ENCODE data around the gene EMP3.

Gene EMP3

DNA sequence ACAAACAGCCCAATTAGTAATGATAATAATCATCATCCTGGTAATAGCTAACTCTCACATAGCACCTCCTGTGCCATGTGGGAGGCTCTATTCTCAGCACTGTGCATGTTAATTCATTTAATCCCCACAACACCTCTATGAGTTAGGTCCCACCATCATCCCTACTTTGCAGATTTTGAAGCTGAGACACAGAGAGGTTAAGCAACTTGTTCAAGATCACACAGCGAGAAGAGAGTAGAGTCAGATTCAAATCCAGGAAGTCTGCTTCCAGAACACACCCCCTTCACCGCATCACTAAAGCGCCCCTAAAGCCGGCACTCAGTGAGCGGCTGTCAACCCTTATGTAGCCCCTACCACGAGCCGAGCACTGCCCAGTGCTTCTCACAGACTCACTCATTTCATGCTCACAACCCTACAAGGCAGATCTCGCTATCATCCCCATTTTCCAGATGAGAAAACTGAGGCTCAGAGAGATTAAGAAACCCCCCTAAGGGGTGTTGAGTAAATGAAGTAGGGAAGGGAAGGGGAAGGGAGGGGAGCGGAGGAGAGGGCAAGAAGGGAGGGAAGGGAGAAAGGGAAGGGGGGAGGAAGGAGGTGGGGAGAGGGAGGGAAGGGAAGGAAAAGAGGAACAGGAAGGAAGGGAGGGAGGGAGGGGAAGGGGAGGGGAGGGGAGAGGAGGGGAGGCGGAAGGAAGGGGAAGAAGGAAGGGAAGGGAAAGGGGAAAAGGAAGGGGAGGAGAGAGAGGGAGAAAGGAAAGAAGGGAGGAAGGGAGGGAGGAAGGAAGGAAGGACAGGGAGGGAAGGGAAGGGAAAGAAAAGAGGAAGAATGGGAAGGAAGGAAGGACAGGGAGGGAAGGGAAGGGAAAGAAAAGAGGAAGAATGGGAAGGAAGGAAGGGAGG lies 16.4 kb downstream of the EMP3 start:
- H3K4me3 ChIP-seq (ENCODE audit: low read length), result no peak overlapping the region
- DNase-seq (ENCODE audit: low read depth, low spot score), result no peak

DNA sequence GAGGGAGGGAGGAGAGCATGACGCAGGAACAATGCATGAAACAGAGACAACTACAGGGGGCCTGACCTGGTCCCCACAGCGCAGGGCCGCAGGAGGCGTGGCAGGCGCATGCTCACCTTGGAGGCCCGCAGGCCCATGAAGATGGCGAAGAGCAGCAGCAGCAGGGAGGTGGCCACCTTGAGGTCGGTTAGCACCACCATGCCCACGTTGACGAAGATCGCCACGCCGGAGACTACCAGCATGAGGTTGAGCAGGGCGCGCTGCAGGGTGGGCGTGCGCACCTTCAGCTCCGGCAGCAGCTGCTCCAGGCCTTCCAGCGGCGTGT lies 17.0 kb downstream of the EMP3 start:
- no peak overlapping the region for H3K4me3 ChIP-seq (ENCODE audit: low read length)
- DNase-seq (ENCODE audit: low read depth, low spot score), result no peak

DNA sequence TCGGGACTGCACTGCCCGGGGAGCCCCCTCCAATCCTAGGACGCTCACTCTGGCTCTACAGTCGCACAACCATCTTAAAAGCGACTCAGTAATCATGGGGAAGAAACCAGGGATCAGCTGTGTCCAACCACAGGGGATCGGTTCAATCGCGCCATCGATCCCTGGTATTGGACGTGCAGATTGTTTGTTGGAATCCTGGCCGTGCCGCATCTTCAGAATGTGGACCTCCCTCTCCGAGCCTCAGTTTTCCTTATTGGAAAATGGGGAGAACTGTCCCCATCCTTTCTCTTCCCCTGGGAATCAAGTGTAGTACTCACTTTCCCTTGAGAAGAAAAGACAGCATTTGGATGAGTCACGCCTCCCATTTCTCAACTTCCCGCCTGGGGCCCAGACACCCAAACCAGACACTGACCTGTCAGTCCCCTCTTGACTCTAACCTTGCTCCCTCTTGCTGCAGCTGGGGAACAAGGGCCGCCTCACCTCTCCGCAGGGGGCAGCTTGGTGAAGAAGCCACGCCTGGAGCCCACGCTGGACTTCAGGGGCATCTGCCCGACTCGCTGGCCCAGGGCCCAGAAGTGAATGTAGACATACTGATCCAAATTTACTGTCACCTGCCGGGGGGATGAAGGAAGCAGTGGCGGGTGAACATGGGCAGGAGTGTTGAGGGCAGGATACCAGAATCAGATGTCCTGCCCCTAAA lies 17.6 kb downstream of the EMP3 start:
- DNase-seq (ENCODE audit: low read depth, low spot score), result no peak
- H3K4me3 ChIP-seq (ENCODE audit: low read length), result no peak overlapping the region

DNA sequence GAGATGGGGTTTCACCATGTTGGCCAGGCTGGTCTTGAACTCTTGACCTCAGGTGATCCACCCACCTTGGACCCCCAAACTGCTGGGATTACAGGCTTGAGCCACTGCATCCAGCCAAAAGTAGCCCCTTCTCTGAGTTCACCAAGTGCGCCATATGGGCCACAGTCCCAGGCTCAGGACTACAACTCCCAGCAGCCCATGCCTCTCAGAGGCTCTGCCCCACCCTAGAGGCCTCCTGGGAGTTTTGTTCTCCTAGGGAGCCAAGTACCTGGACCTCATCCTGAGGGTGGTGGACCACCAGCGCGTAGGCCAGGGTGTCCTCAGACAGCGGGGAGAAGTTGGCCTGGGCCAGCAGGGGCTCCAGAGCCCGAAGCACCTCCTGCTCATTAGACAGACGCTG lies 19.5 kb downstream of the EMP3 start:
- no peak for DNase-seq (ENCODE audit: low read depth, low spot score)
- H3K4me3 ChIP-seq (ENCODE audit: low read length), result no peak overlapping the region

DNA sequence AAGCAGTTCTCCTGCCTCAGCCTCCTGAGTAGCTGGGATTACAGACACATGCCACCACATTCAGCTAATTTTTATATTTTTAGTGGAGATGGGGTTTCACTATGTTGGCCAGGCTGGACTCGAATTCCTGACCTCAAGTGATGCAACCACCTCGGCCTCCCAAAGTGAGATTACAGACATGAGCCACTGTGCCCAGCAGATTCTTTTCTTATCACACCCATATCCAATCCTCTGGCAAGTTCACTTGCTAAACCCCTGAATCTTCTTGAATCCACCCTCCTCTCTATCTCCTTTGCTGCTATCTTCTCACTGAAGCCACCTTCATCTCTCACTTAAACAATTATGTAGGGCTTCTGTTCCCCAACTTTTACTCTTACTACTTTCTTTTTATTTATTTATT lies 20.8 kb downstream of the EMP3 start:
- no peak for DNase-seq (ENCODE audit: low read depth, low spot score)
- no peak overlapping the region for H3K4me3 ChIP-seq (ENCODE audit: low read length)

DNA sequence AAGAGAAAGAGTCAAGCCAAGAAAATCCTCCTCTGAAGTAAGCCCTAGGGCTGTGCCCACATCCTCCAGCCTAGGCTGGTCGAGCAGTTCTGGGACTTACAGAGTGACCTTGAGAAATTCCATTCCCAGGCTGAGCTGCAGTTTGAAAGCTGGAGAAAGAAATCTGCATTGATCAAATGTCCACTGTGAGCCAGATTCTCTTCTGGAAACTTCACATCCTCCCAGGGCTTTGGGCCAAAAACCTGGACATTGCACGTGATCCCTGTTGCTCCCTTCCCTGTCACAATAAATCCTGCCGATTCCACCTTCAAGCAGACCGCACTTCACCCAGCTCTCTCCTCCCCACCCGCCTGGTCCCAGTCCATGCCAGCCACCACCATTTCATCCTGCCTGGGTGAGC lies 22.7 kb downstream of the EMP3 start:
- no peak overlapping the region for H3K4me3 ChIP-seq (ENCODE audit: low read length)
- no peak for DNase-seq (ENCODE audit: low read depth, low spot score)

DNA sequence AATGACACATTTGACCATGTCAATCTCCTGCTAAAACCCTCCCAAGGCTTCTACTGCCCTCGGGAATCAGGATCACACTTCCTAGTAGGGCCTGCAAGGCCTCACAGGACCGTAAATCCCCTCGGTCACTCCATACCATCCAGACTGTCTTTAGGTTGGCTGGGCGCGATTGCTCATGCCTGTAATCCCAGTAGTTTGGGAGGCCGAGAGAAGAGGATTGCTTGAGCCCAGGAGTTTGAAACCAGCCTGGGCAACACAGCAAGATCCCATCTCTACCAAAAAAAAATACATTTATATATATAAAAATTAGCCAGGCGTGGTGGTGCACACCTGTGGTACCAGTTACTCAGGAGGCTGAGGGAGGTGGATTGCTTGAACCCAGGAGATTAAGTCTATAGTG lies 23.4 kb downstream of the EMP3 start:
- DNase-seq (ENCODE audit: low read depth, low spot score), result no peak
- H3K4me3 ChIP-seq (ENCODE audit: low read length), result no peak overlapping the region

DNA sequence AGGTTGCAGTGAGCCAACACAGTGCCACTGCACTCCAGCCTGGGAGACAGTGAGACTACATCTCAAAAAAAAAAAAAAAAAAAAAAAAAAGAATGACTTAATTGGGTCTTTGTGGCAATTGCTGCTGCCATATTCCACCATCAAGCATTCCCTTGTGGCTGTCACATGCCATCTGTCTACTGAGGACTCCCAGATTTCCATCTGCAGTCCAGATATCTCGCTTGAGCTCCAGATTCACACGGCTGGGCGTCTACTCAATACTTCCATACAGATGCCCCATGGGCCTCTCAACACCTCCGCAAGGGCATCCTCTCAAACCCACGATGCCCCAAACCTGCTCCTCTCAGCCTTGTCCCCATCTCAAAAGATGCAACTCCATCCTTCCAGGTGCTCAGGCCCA lies 25.5 kb downstream of the EMP3 start:
- no peak overlapping the region for H3K4me3 ChIP-seq (ENCODE audit: low read length)
- DNase-seq (ENCODE audit: low read depth, low spot score), result no peak

DNA sequence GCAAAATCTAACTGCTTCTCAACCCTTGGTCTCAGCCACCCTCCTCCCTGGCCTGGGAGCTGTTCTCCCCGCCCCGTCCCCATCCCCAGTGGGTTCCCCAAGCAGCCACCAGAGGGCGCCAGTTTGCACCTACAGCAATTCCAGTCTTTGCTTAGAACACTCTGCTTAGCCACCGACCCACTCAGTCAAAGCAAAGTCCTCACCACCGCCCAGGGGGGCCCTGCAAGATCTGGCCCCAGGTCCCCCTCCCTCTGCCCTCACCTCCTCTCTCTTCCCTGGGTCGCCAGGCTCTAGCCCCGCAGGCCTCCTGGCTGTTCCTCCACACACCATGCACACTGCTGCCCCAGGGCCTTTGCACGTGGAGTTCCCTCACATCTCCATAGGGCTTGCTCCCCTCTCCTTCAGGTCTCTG lies 26.0 kb downstream of the EMP3 start:
- no peak overlapping the region for H3K4me3 ChIP-seq (ENCODE audit: low read length)
- peak; percentile 57 for DNase-seq (ENCODE audit: low read depth, low spot score)

DNA sequence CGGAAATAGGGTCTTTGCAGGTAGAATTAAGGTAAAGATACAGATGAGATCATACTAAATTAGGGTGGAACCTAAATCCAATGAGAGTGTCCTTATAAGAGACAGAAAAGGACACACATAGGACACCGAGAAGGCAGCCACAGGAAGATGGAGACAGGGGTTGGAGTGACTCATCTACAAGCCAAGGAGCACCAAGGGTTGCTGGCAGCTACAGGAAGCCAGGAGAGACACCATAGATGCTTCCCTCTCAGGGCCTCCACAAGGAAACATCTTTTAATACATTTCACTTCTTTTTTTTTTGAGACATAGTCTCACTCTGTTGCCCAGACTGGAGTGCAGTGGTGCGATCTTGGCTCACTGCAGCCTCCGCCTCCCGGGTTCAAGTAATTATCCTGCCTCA lies 28.3 kb downstream of the EMP3 start:
- no peak for DNase-seq (ENCODE audit: low read depth, low spot score)
- no peak overlapping the region for H3K4me3 ChIP-seq (ENCODE audit: low read length)

DNA sequence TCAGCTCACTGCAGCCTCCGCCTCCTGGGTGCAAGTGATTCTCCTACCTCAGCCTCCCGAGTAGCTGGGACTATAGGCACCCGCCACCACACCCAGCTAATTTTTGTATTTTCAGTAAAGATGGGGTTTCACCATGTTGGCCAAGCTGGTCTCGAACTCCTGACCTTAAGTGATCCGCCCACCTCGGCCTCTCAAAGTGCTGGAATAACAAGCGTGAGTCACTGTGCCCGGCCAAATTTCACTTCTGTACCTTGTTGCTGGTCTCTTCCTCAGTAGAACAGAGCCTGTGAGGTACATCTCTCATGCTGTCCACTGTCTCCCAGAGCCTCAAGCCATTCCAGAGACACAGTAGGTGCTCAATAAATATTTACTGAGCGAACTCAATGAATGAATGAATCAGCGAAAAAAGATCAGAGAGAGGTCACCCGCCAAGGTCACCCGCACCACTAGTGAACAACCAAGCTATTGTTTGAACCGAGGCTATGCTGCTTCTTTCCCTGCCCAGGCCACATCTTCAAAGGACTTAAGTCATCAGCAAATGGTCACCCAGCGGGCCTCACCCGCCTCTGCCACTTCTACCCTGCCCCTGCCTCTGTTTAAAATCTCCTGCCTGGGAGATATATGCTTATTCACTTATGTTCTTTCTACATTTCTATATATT lies 29.1 kb downstream of the EMP3 start:
- no peak for DNase-seq (ENCODE audit: low read depth, low spot score)
- no peak overlapping the region for H3K4me3 ChIP-seq (ENCODE audit: low read length)

DNA sequence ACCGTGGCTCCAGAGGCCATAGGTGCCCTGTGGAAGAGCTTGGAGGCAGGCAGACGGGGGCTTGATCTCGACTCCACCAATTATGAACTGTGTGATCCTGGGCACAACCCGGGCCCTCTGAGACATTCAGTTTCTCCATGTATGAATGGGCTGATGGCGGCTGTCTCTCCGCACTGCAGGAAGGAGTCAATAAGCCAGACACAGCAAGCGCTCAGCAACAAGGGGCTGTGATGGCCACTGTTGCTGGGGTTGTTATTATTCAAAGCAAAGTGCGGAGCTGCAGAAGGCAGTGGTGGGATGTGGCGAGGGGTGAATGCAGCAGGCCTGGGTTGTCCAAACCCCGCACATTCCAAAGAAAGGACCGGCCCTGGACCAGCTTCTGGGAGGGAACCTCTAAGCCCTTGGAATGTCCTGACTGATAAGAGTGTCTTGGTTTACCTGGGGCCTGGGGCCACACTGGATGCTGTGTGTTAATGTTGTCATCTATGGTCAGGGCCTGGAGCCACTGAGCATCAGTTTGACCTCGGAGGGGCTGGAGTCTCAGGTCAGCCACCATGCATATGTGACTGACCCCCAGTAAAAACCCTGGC lies 30.1 kb downstream of the EMP3 start:
- H3K4me3 ChIP-seq (ENCODE audit: low read length), result no peak overlapping the region
- DNase-seq (ENCODE audit: low read depth, low spot score), result no peak

DNA sequence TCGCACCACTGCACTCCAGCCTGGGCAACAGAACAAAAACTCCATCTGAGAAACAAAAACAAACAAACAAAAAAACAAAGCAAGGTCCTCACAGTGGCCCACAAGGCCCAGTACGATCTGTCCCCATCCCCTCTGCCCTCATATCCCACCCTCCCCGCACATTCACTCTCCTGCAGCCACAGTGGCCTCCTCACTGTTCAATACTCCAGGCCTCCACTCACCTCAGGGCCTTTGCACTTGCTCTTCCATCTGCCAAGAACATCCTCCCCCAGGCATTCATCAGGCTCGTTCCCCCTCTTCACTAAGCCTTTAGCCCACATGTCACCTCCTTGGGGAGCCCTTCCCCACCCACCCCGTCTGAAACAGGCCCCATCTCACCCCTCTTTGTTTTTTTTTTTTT lies 33.8 kb downstream of the EMP3 start:
- no peak overlapping the region for H3K4me3 ChIP-seq (ENCODE audit: low read length)
- no peak for DNase-seq (ENCODE audit: low read depth, low spot score)

DNA sequence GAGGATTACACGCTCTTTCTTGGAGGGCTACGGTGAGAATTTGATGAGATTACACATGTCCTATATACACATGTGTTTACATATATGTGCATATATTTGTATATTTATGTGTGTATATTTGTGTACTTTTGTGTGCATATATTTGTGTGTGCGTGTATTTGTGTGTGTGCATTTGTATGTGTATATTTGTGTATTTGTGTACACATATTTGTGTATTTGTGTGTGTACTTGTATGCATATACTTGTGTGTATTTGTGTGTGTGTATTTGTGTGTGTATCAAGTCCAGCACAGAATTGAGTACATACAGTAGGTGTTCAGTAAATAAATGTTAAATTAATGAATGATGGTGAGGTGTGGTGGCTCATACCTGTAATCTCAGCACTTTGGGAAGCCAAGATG lies 36.6 kb downstream of the EMP3 start:
- no peak for DNase-seq (ENCODE audit: low read depth, low spot score)
- H3K4me3 ChIP-seq (ENCODE audit: low read length), result no peak overlapping the region

DNA sequence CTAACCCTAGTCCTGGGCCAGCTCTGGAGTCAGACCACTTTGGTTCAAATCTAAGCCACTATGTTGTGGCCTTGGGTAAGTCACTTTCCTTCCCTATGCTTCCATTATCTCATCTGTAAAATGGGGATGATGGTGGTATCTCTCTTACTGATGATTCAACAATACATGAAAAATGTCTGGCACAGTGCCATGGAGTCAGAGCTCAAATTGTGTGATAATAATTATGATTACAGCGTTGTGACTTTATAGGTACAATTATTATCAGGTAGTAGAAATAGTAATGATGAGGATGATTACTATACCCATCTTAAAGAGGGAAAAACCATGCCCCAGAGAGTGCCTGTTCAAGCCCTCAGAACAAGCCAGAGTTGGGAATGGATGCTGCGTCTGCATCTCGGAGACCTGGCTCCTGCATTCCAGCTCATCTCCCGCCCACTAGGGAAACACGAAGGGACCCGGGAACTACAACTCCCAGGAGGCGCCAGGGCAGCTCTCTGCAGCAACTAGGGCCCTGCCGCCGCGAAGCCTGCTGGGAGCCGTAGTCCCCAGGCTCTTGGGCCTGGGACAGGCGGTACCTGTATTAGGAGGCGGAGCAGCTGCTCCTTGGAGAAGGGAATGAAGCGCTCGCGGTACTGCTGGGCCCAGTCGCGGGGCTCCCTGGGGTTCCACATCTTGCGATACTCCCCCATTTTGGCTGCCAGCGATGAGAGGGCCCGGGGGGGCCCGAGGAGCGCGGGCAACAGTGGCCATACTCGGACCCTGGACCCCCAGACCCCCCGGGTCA lies 37.6 kb downstream of the EMP3 start:
- DNase-seq (ENCODE audit: low read depth, low spot score), result peak; percentile 91
- peak overlapping the region; percentile 100 for H3K4me3 ChIP-seq (ENCODE audit: low read length)

DNA sequence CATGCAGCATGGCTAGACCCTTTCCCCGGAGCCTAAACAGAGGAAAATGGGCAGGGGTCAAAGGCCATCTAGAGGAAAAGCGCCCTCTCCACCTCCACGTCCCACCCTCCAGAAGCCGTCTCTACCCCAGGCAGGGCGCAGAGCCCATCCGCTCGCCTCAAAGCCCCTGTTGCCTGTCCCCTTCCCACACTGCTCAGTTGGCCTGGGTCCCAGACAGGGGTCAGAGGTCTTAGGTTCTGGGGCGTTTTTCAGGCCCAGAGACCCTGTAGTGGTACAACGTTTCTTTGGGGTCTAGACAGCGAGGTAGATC lies 38.1 kb downstream of the EMP3 start:
- peak overlapping the region; percentile 100 for H3K4me3 ChIP-seq (ENCODE audit: low read length)
- DNase-seq (ENCODE audit: low read depth, low spot score), result no peak

DNA sequence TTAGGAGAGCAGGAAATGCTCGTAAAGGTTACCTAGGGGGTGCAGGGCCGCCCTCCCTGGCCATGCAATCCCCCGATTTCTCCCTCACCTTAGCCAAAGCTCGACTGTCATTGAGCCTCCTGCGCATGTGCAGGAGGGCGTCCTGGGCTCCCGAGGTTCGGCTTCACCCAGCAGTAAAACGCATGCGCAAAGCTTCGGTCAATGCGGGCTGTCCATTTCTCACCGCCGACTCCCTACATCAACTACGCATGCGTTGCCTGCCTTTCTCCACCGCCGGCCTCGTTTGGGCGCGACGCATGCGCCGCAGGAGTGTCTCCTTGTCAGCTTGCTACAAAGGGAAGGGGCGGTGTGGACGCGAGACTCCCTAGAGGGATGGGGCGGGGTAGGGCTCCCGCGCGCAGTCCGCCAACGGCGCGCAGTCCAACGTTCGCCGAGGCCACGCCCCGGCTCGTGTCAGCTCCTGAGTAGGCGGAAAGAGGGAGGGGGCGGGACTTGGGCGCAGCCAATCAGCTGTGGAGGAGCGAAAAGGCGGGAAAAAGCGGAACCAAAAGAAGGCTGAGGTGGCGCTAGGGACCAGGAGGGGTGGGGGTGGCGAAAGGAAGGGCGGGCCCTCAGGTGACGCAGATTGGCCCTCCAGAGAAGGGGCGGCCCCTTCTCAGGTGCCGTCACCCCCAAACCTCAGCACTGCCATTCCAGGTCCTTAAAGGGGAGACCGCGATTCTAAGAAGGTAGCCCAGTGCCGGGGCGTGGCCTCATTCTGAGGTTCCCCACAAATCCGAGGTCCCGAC lies 38.7 kb downstream of the EMP3 start, which contains the start of the genes SYNGR4 and TMEM143:
Gene SYNGR4 (plus strand): TSS at position 558 of the 788 bp plus-strand sequence. CDS start 1,476 bp downstream, outside the sequence.
Gene TMEM143 (minus strand): TSS at position 131 of the 788 bp plus-strand sequence. CDS start 20 bp downstream, at position 111.
- peak within 1 kb of the TSS; percentile 100 for H3K4me3 ChIP-seq (ENCODE audit: low read length)
- peak; percentile 99 for DNase-seq (ENCODE audit: low read depth, low spot score)

DNA sequence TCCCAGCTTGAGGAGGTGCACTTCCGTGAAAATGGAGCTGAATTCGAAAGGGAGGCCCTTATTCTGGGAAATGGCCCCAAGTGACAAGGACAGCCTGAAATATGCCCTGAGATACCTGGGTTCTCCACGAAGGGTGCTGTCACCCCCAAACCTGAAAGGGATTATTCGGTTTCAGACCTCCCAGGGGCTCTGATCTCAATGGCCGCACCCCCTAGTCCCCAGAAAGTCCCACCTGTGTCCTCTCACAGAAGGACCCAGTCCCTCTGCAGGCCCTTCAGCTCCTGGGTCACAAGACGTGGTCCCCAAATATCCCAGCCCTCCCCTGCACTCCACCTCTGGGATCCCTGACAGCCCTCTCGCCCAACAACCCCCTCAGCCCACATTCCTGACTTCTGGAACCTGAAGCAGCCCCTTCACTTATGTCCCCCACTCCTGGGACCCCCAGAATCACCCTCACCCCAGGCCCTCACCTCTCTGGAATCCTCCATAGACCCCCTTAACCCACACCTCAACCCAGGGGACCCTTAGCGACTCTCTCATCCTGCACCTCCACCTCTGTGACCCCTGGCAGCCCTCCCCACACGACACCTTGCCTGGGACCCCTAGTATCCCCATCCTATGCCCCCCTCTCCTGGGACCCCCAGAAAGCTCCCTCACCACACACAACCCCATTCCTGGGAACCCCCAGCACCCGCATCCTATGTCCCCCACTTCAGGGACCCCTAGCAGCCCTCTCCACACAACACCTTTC lies 39.4 kb downstream of the EMP3 start:
- H3K4me3 ChIP-seq (ENCODE audit: low read length), result peak overlapping the region; percentile 59
- no peak for DNase-seq (ENCODE audit: low read depth, low spot score)
